GM12872 (cell line): ENCODE data around the gene IFT88.

ENCODE experiments used
- CTCF ChIP-seq: IDR thresholded peaks from 3 replicates; pipeline ENCODE4 v1.5.1; 2011; ENCODE audit warnings: low read depth, mild to moderate bottlenecking, low read length, moderate library complexity; ENCODE audit not compliant: insufficient read depth

The IFT88 gene

GRCh38 chr13:20691616-20692015 is 124.7 kb downstream of the IFT88 start:
- no peak for TF ChIP-seq CTCF

DNA sequence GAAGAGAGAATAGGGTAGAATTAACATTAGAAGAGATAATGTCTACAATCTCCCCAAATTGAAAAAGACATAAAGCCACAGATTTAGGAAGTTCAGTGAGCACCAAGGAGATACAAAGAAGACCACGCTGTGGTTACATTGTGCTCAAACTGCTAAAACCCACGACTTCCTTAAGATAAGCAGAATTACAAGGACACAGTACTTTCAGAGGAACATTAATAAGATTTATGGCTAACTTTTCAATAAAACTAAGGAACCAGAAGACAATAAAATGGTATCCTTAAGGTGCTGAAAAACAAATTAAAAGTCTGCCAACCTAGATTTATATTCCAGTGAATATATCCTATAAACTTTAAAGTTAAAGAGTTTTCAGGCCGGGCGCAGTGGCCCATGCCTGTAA is 129.1 kb downstream of the IFT88 start:
- no peak for TF ChIP-seq CTCF

DNA sequence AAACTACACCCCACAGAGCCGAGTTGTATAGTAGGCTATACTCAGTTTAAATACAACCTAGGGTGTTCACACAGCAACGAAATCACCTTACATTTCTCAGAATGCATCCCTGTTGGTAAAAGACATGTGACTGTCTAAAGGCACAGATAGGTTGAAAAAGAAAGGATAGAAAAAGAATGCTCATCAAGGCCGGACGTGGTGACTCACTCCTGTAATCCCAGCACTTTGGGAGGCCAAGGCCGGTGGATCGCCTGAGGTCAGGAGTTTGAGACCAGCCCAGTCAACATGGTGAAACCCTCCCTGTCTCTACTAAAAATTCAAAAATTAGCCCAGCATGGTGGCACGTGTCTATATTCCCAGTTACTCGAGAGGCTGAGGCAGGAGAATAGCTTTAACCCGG is 132.8 kb downstream of the IFT88 start:
- no peak for TF ChIP-seq CTCF

DNA sequence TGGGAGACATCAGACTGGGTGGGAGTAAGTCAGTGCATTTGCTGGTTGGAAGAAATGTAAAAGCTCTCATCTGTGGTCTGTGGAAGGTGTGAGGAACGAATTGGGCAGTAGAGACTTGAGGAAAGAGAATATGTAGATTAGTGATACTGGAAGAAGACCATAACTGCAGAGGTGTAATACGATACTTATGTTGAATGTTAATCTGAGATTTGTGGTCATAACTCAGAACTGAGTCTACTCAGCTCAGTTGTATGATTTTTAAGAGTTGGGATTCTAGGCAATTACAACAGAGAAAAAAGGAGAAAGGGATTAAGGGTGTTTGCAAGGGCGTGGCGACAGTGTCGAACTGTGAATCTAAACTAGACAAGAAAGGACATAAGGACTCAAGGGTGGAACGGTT is 133.3 kb downstream of the IFT88 start:
- no peak for TF ChIP-seq CTCF

DNA sequence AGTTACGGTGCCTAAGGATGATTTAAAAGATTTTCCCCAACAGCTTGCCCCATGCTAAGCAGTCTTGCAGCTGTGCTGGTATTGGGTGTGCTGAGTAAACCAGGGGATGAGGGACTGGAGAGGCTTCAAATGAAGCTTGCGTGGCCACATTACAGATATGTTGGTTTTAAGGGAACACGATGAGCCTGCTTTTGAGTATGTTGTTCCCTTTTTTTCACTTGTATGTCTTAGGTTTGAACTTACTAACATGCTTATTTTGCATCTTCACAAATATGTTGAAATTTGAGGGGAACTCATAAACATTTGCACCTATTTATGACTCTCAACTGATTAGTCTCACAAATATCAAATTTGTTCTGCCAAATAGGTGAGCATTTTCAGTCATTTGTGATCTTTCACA is 134.5 kb downstream of the IFT88 start:
- no peak for TF ChIP-seq CTCF

- TF ChIP-seq CTCF = no peak
Measured at GRCh38 chr13:20702530-20702914, 135.6 kb downstream of the IFT88 start.

DNA sequence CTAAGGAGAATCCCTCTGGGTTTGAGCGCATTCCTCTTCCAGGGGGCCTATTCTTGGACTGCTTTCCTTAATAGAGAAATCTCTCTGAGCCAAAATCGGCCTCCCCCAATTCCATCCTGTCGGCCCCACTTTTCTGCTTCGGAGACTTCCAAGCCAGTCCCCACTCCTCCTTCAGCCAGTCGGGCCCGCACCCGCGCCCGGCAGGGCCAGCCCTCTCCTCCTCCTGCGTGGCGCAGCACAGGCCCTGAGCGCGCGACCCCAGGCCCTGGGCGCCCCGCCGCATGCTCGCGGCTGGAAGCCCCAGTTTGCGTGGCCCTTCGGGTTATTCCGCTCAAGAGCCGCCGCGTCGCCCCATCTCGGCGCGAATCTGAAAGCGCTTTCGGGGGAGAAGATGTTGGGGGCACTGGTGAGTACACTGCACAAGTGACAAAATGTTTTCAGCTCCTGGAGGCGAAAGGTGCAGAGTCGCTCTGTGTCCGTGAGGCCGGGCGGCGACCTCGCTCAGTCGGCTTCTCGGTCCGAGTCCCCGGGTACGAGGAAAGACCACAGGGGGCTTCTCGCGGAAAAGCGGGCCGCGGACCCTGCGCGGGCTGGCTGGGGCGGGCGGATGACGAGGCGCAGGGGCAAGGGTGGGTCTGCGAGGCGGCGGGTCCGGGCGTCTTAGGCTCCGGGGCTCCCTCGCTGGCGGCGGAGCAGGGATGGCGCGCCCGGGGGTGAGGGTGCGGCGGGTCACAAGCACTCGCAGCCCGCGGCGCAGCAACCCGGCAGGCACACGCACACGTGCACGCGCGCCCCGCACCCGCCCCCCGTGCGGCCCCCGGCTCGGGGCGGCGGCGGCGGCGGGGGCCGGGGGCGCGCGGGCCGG is 136.2 kb downstream of the IFT88 start, which contains the start of gene IL17D:
Gene IL17D, plus strand, starts transcription at position 785 of the 865 bp plus-strand sequence. CDS start 303 bp downstream, outside the sequence.
- TF ChIP-seq CTCF = no peak
